ENCODE results near the gene HSH2D. TPM values are rescaled to one million over a fixed set of nuclear protein-coding genes. Genes with fewer than 3 reads are reported as not detected.

Gene HSH2D
- total and polyA plus RNA-seq, 10 of the 15 experiments (the other 5 are each of a cell fraction or from before 2014, with no cell fraction given) = 22.0 to 145 (median 89.3) TPM

GRCh38 chr19:16113727-16114126 is 29.8 kb upstream of the HSH2D start:
- in situ Hi-C loops (cut with MboI) (no loop called here), intact Hi-C loops (cut with micrococcal nuclease; ENCODE audit: unreplicated experiment) (loop anchor here (10.0 kb wide), 1 partner anchor 331 kb away; no protein-coding TSS in a partner anchor)
- FAIRE-seq (no peak), ATAC-seq (peak; percentile 3; the same call in 1 of the 3 replicates), DNase-seq (ENCODE audit: low read depth, low spot score) (no peak)
- H3K27ac ChIP-seq (ENCODE audit: control insufficient read depth, insufficient read depth) = peak overlapping the region; percentile 55
- RAD21 ChIA-PET (ENCODE audit: unreplicated experiment) = interaction anchor here (0.9 to 1.2 kb wide), 4 partner anchors 30 to 68 kb away, joined by 3 to 5 read pairs (median 4); partner anchors contain the start of gene HSH2D
- H3K4me2 ChIP-seq (ENCODE audit: control insufficient read depth, insufficient read depth) = peak overlapping the region; percentile 88
- peak; percentile 57; the same call in 1 of the 2 replicates for TF ChIP-seq PKNOX1 (IDR thresholded peaks at IDR 0.05)
- peak; percentile 49; the same call in 1 of the 2 replicates for TF ChIP-seq NR2F1 (conservative IDR thresholded peaks at IDR 0.05)
- peak; percentile 60; the same call in 1 of the 2 replicates for TF ChIP-seq TCF12 (IDR thresholded peaks at IDR 0.05; ENCODE audit: low read depth, low read length)
- no peak for TF ChIP-seq NBN (IDR thresholded peaks at IDR 0.05)
- POLR2A ChIA-PET = interaction anchor here (1.1 to 11.3 kb wide), 3 partner anchors 30 to 40 kb away, joined by 3 to 174 read pairs (median 10); partner anchors contain the start of gene HSH2D
- peak overlapping the region; percentile 97; the same call in 1 of the 2 replicates for H3K9ac ChIP-seq (ENCODE audit: control insufficient read depth, insufficient read depth, low read length)
- BruUV-seq (replicated peaks) = no TSS peak
- peaks cover 50% of the 10 kb centered on the region for H3K4me1 ChIP-seq (ENCODE audit: control insufficient read depth, insufficient read depth, low read length)
- H3K9me3 ChIP-seq (replicated peaks; ENCODE audit: control insufficient read depth, insufficient read depth, low read length) = no peaks in the 10 kb centered on the region
- H2AFZ ChIP-seq (ENCODE audit: control insufficient read depth, low read depth, low read length) = no peak overlapping the region
- no peaks in the 10 kb centered on the region for H3K27me3 ChIP-seq (replicated peaks in 1 of 2; ENCODE audit: control insufficient read depth in 2 of 2, insufficient read depth in 2 of 2, low read length in 1 of 2)
- no peaks in the 10 kb centered on the region for H4K20me1 ChIP-seq (ENCODE audit: control insufficient read depth, insufficient read depth)
- 9% methylated on average over 3 of the region's 3 CpGs for WGBS (ENCODE audit: insufficient coverage, insufficient replicate concordance, low lambda C conversion rate, missing lambda C conversion rate)
- H3K36me3 ChIP-seq (ENCODE audit: control insufficient read depth in 2 of 2, insufficient read depth in 2 of 2, low read length in 1 of 2) = peaks cover 0 to 9% of the 10 kb centered on the region in 2 experiments; a peak in 3 of 4 replicates
- peak overlapping the region; percentile 61 for H3K4me3 ChIP-seq
- SMC1A ChIA-PET (ENCODE audit: uncharacterized antibody, unreplicated experiment) = interaction anchor here (1.0 to 8.6 kb wide), 5 partner anchors 29 to 64 kb away, joined by 3 to 135 read pairs (median 7); partner anchors contain the start of gene HSH2D
- CTCF ChIA-PET = interaction anchor here (0.6 to 5.9 kb wide), 8 partner anchors 25 to 72 kb away, joined by 3 to 59 read pairs (median 6); partner anchors contain the start of genes FAM32A and HSH2D
- peaks cover 67% of the 10 kb centered on the region for H3K79me2 ChIP-seq (ENCODE audit: control insufficient read depth, insufficient read depth, low read length)
